Measurements from ENCODE around the gene MYO16.

DNA sequence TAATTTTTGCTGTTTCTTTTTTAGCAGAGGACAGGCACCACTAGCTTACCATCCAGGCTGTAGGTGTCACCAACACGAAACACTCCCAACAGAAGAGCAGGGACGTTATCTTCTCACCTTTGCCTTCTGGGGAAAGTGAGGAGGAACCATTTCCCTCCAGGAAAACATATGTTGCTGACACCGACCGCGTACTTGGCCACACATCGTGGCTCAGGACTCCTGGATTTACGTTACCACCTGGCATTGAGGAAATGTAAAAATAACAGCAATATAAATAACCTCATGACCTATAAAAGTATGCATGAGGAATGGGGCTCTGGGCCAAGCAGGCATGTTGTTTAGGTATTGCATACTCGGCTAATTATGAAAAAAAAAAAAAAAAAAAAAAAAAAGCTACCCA, 525.1 kb downstream of the MYO16 start:
- TF ChIP-seq, protein P1, sequence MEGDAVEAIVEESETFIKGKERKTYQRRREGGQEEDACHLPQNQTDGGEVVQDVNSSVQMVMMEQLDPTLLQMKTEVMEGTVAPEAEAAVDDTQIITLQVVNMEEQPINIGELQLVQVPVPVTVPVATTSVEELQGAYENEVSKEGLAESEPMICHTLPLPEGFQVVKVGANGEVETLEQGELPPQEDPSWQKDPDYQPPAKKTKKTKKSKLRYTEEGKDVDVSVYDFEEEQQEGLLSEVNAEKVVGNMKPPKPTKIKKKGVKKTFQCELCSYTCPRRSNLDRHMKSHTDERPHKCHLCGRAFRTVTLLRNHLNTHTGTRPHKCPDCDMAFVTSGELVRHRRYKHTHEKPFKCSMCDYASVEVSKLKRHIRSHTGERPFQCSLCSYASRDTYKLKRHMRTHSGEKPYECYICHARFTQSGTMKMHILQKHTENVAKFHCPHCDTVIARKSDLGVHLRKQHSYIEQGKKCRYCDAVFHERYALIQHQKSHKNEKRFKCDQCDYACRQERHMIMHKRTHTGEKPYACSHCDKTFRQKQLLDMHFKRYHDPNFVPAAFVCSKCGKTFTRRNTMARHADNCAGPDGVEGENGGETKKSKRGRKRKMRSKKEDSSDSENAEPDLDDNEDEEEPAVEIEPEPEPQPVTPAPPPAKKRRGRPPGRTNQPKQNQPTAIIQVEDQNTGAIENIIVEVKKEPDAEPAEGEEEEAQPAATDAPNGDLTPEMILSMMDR (conservative IDR thresholded peaks at IDR 0.05): no peak
- no peak for TF ChIP-seq ZFX (IDR thresholded peaks at IDR 0.05)

Measured in C4-2B (cell line).